CD14-positive monocyte (primary cell): ENCODE data around the gene BRINP3. TPM values are rescaled to one million over a fixed set of nuclear protein-coding genes. Genes with fewer than 3 reads are reported as not detected.

ENCODE experiments used
- DNase-seq, 3 donors: peaks; one replicate each; pipeline ENCODE4 v3.0.0-alpha.2; 2011 to 2022
- H2AFZ ChIP-seq: 2 replicates; pipeline ENCODE4 v1.6.0; 2012; ENCODE audit warnings: mild to moderate bottlenecking, low read depth, low read length, inconsistent platforms; ENCODE audit not compliant: insufficient read depth, poor library complexity, severe bottlenecking
- H3K27ac ChIP-seq, 2 donors: 1 replicate in 1 of 2; 2 replicates in 1 of 2; pipeline ENCODE4 v1.5.1; 2012 to 2013; ENCODE audit warnings: low read length in 2 of 2, control low read depth in 1 of 2, inconsistent platforms in 1 of 2, low read depth in 1 of 2, mild to moderate bottlenecking in 1 of 2
- H3K27me3 ChIP-seq, 2 donors: one replicate each; pipeline versions ENCODE4 v1.6.0 to v1.6.1; 2011 to 2013; ENCODE audit warnings: low read length in 2 of 2; ENCODE audit not compliant: control insufficient read depth in 2 of 2, insufficient read depth in 2 of 2
- H3K36me3 ChIP-seq, 2 donors: replicated peaks in 1 of 2; 1 replicate in 1 of 2; 2 replicates in 1 of 2; pipeline versions ENCODE4 v1.5.1 to v1.6.1; 2012 to 2013; ENCODE audit warnings: low read length in 2 of 2, control low read depth in 1 of 2, inconsistent platforms in 1 of 2, mild to moderate bottlenecking in 1 of 2; ENCODE audit not compliant: insufficient read depth in 2 of 2, control insufficient read depth in 1 of 2
- H3K4me1 ChIP-seq, 2 donors: 1 replicate in 1 of 2; 2 replicates in 1 of 2; pipeline versions ENCODE4 v1.5.1 to v1.6.1; 2012 to 2013; ENCODE audit warnings: low read length in 2 of 2, control low read depth in 1 of 2, inconsistent platforms in 1 of 2, mild to moderate bottlenecking in 1 of 2, moderate library complexity in 1 of 2; ENCODE audit not compliant: insufficient read depth in 2 of 2, control insufficient read depth in 1 of 2
- H3K4me2 ChIP-seq: replicated peaks from 2 replicates; pipeline ENCODE3; 2012; ENCODE audit warnings: low read length, moderate library complexity, mild to moderate bottlenecking; ENCODE audit not compliant: poor library complexity, severe bottlenecking; ENCODE audit errors: extremely low read depth
- H3K4me3 ChIP-seq, 3 experiments: fragments of 200-600 bp in 1 of 3; sonication (generic) in 1 of 3; replicated peaks in 1 of 3; 1 replicate in 2 of 3; 2 replicates in 1 of 3; pipeline ENCODE4 v1.5.1; 2011 to 2013; ENCODE audit warnings: low read length in 3 of 3, mild to moderate bottlenecking in 3 of 3, control low read depth in 2 of 3, low read depth in 2 of 3, inconsistent platforms in 1 of 3, moderate library complexity in 1 of 3
- H3K79me2 ChIP-seq: 2 replicates; pipeline ENCODE4 v1.6.0; 2012; ENCODE audit warnings: mild to moderate bottlenecking, control low read depth, inconsistent platforms, low read length, moderate library complexity; ENCODE audit not compliant: insufficient read depth
- H3K9ac ChIP-seq: 2 replicates; pipeline ENCODE4 v1.6.0; 2017; ENCODE audit warnings: low read length, mild to moderate bottlenecking; ENCODE audit not compliant: insufficient read depth, poor library complexity, severe bottlenecking
- H3K9me3 ChIP-seq, 2 donors: replicated peaks in 1 of 2; 1 replicate in 1 of 2; 2 replicates in 1 of 2; pipeline versions ENCODE4 v1.5.1 to v1.6.1; 2012 to 2013; ENCODE audit warnings: low read length in 2 of 2, control low read depth in 1 of 2; ENCODE audit not compliant: control insufficient read depth in 1 of 2, insufficient read depth in 1 of 2
- H4K20me1 ChIP-seq: 2 replicates; pipeline ENCODE4 v1.6.0; 2012; ENCODE audit warnings: mild to moderate bottlenecking, low read length, control low read depth, moderate library complexity; ENCODE audit not compliant: insufficient read depth
- H3K27ac Mint-ChIP-seq, 7 donors: one replicate each; pipeline ENCODE4 v1.8.0; 2020; ENCODE audit warnings: mild to moderate bottlenecking in 7 of 7, mixed read lengths in 7 of 7, moderate library complexity in 6 of 7, inconsistent platforms in 2 of 7
- H3K27me3 Mint-ChIP-seq, 3 donors: one replicate each; pipeline ENCODE4 v1.8.0; 2021 to 2022; ENCODE audit warnings: low read depth in 3 of 3, mild to moderate bottlenecking in 3 of 3, mixed read lengths in 3 of 3, moderate library complexity in 3 of 3, inconsistent platforms in 1 of 3
- H3K36me3 Mint-ChIP-seq, 2 donors: one replicate each; pipeline ENCODE4 v1.8.0; 2020; ENCODE audit warnings: mixed read lengths in 2 of 2, inconsistent platforms in 1 of 2, mild to moderate bottlenecking in 1 of 2
- H3K4me1 Mint-ChIP-seq: one replicate; pipeline ENCODE4 v1.8.0; 2020; ENCODE audit warnings: mild to moderate bottlenecking, mixed read lengths
- H3K4me3 Mint-ChIP-seq, 2 donors: one replicate each; pipeline ENCODE4 v1.8.0; 2020; ENCODE audit warnings: mild to moderate bottlenecking in 2 of 2, mixed read lengths in 2 of 2, moderate library complexity in 1 of 2
- H3K9me3 Mint-ChIP-seq, 7 donors: one replicate each; pipeline ENCODE4 v1.8.0; 2020 to 2022; ENCODE audit warnings: mixed read lengths in 7 of 7, mild to moderate bottlenecking in 6 of 7, moderate library complexity in 6 of 7, inconsistent platforms in 2 of 7
- CTCF ChIP-seq: fragments of 200-600 bp; IDR thresholded peaks from one replicate; pipeline ENCODE4 v1.8.0; 2022; ENCODE audit warnings: antibody characterized with exemption, mild to moderate bottlenecking
- WGBS: methylation state at CpG from one replicate; pipeline ENCODE4 v1.1.5; 2013; ENCODE audit warnings: missing lambda C conversion rate; ENCODE audit not compliant: insufficient coverage; 5-methylcytosine and 5-hydroxymethylcytosine counted together
- intact Hi-C, 2 donors: fragments of 100-400 bp; cut with micrococcal nuclease; formaldehyde crosslinking; loops; one replicate each; pipeline versions ENCODE4 v1.15.0 to v1.15.1; 2023
- polyA plus RNA-seq, 3 donors: library from polyadenylated mRNA; depleted of rRNA in 1 of 3; unstranded in 2 of 3; stranded (reverse) in 1 of 3; fragments of 300-500 nt in 2 of 3; fragments of >200 nt in 1 of 3; fragmentation: Illumina TruSeq in 2 of 3; gene quantifications; 1 replicate in 2 of 3; 2 replicates in 1 of 3; pipeline ENCODE4 v1.2.3, GENCODE V29; 2012 to 2021

BRINP3 gene
- polyA plus RNA-seq, 3 donors = not detected

- H3K9me3 ChIP-seq = no peaks in the 10 kb centered on the region
- no peak overlapping the region for H3K4me2 ChIP-seq
- H3K79me2 ChIP-seq = no peaks in the 10 kb centered on the region
- H3K9me3 Mint-ChIP-seq = peaks cover 0 to 6% (median 0%) of the 10 kb centered on the region in 7 donors
- H2AFZ ChIP-seq = no peak overlapping the region
- H3K27me3 Mint-ChIP-seq = no peaks in the 10 kb centered on the region
- H3K4me3 Mint-ChIP-seq = no peak overlapping the region
- no peak for DNase-seq
- no peaks in the 10 kb centered on the region for H4K20me1 ChIP-seq
- H3K9ac ChIP-seq = no peak overlapping the region
- H3K27ac ChIP-seq = no peak overlapping the region
- H3K27ac Mint-ChIP-seq = no peak overlapping the region
- WGBS = no CpG with 5 or more reads among the region's 3 CpGs
- H3K4me1 Mint-ChIP-seq = no peaks in the 10 kb centered on the region
- H3K4me3 ChIP-seq = no peak overlapping the region
- intact Hi-C loops = no loop called here
- no peaks in the 10 kb centered on the region for H3K36me3 Mint-ChIP-seq
- TF ChIP-seq CTCF = no peak
- no peaks in the 10 kb centered on the region for H3K4me1 ChIP-seq
- no peaks in the 10 kb centered on the region for H3K36me3 ChIP-seq
- H3K27me3 ChIP-seq = no peaks in the 10 kb centered on the region
Observed at GRCh38 chr1:190170321-190170720, 307.3 kb downstream of the BRINP3 start.

- no peak overlapping the region for H3K4me3 ChIP-seq
- H2AFZ ChIP-seq = no peak overlapping the region
- Mint-ChIP-seq H3K9me3 (peaks cover 0 to 6% (median 0%) of the 10 kb centered on the region in 7 donors), H3K4me1 (no peaks in the 10 kb centered on the region), H3K27me3 (no peaks in the 10 kb centered on the region), H3K36me3 (no peaks in the 10 kb centered on the region), H3K4me3 (no peak overlapping the region), H3K27ac (no peak overlapping the region)
- WGBS = no CpG with 5 or more reads among the region's 3 CpGs
- no peaks in the 10 kb centered on the region for H3K79me2 ChIP-seq
- H3K4me1 ChIP-seq = no peaks in the 10 kb centered on the region
- H3K4me2 ChIP-seq = no peak overlapping the region
- no peak for TF ChIP-seq CTCF
- intact Hi-C loops = no loop called here
- H4K20me1 ChIP-seq = no peaks in the 10 kb centered on the region
- no peak overlapping the region for H3K27ac ChIP-seq
- no peak for DNase-seq
- H3K36me3 ChIP-seq = no peaks in the 10 kb centered on the region
- H3K27me3 ChIP-seq = no peaks in the 10 kb centered on the region
- H3K9me3 ChIP-seq = no peaks in the 10 kb centered on the region
- no peak overlapping the region for H3K9ac ChIP-seq
Observed at GRCh38 chr1:190169311-190170067, 308.2 kb downstream of the BRINP3 start.
